HTR-8/SVneo (cell line): ENCODE measurements around the gene DHH.
"Not testable (repeated sequence)": the region's sequence is repeated elsewhere in the genome, so short reads cannot be mapped to it uniquely, and the experiment has no call there.

Source experiments
- DNase-seq: peaks from one replicate; pipeline ENCODE4 v3.0.0; 2011; ENCODE audit warnings: low spot score, mixed read lengths; ENCODE audit not compliant: insufficient read length
- FAIRE-seq: peaks from 2 replicates; lab custom pipeline; 2011; peaks lifted over from hg19 to GRCh38; lab: Jason Lieb, UNC

DHH gene

GRCh38 chr12:49084438-49084837 lies 10.2 kb downstream of the DHH start:
- DNase-seq (no peak), FAIRE-seq (no peak)

DNA sequence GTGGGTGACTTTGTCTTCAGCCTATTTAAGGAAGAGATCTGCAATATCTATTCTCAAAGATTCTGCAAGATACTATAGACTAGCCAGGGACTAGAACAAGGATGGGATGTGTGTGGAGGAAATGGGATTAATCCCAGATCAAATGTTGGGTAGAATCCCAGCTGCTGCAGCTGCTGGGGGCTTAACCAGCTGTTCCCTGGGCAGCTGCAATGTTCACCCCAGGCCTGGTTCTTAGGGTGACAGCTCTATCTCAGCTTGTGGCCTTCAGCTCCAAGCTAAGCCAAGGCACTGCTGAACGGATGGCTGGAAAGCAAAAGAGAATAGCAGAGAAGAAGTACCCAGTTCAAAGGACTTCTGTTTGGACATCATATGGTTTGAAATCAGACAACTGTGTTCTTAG lies 14.8 kb downstream of the DHH start:
- no peak for FAIRE-seq
- DNase-seq = no peak

- no peak for FAIRE-seq
- DNase-seq = no peak
Observed at GRCh38 chr12:49070971-49071370, 23.6 kb downstream of the DHH start.

DNA sequence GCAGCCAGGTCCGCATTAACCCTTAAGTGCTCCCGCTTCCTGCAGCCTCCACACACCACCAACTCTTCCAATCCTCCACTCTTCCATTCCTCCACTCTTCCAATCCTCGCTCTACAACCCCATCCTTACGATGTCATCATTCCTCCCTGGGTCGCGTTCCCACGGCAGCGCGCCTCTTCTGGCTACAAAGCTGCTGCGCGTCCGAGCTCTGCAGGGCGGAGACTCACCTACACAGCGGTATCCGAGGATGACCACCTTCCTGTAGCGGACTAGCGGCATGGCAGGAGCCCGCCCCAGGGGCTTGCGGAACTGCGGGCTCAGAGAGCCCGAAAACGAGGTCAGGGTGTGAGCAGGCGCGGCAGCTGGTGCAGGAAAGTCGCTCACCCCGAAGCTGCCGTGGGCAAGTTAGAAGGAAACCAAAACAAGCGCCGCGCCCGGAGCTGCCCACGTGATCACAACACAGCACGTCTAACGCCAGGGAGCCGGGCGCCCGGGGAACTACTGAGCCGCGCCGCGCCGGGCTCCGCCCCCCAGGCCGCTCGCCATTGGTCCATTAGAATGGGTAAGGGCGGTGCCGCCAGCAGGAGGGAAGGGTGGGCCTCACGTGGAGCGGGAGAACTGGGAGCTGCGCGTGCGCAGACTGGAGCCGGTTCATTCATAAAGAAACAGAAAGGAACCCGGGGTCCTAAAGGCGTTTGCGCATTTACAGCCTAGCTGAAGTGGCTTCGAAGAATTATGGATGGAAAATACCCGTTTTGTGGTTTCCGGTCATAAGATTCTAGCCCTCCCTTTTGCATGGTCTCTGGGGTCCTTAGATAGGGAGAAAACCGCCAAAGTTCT lies 24.9 kb downstream of the DHH start, which contains the start of gene RHEBL1:
TSS of gene RHEBL1 (minus strand) at position 473 of the 840 bp plus-strand sequence. CDS start at position 279, 194 bp downstream.
- FAIRE-seq = peak; percentile 85
- DNase-seq = peak; percentile 96

DNA sequence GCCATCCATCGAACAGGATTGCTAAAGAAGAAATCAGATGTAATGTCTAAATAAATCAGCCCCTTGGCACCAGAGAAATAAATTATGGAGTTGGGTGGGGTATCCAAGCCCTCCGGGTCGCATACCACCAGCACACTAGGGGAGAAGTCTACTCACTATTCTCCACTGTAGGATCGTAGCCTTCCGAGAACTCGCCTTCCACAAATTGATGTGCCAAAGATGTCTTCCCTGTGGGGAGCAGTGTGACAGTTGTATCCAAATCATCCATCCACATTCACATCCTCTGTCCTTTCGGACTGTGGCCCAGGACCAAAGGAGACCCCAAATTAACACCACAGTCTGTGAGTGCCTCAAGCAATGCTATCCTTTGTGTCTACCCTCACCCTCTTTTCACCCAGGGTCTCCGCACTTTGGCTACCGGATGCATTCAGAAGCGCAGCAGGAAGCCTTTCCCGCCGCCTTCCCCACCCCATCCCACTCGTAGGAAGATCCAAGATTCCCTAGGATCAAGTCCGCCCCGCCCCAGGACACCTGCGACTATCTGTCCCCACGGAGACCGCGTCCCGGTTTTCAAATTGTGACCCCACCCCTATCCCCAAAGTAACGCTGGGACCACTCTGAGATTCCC lies 25.6 kb downstream of the DHH start:
- no peak for FAIRE-seq

GRCh38 chr12:49066120-49066519 lies 28.5 kb downstream of the DHH start:
- no peak for FAIRE-seq
- no peak for DNase-seq

More for the DNA sequence above, 25.6 kb downstream of the DHH start:
- DNase-seq = no peak

GRCh38 chr12:49064767-49065152 lies 29.8 kb downstream of the DHH start:
- DNase-seq (no peak), FAIRE-seq (no peak)

DNA sequence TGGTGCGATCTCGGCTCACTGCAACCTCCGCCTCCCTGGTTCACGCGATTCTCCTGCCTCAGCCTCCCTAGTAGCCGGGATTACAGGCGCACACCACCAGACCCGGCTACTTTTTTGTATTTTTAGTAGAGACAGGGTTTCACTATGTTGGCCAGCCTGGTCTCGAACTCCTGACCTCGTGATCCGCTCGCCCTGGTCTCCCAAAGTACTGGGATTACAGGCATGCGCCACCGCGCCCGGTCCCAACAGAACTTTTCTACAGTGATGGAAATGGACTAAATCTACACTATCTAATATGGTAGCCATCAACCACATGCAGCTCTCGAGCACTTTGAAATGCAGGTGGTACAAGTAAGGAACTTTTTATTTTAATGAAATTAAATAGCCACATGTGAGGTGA lies 32.7 kb downstream of the DHH start:
- DNase-seq, FAIRE-seq: not testable (repeated sequence)

DNA sequence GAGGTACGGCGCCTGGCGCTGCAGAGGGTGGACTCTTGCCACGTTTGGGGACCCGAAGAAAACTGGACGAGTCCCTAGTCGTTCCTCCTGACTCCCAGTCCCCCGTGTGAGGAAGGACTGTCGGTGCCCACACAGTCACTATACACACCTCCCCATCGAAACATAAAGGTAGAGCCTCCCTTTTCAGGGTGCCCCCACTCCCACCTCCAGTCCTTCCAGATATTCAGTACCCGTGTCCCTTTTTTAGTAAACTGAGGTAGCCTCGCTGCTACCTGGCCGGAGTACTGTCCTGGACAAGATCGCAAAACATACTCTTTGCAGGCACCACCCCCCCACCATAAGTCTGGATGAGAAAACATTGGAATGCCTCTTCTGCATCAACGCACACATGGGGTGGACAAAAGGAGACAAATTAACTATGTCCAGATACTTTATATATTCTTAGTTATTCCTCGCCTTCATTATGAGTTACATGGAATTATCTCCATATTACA lies 33.4 kb downstream of the DHH start:
- DNase-seq (no peak), FAIRE-seq (no peak)

- DNase-seq = peak; percentile 90
- peak; percentile 9 for FAIRE-seq
Observed at GRCh38 chr12:49060237-49061156, 34.1 kb downstream of the DHH start, which contains the start of gene KMT2D. Gene KMT2D (minus strand): TSS chr12:49060794. CDS start chr12:49055324, 5,470 bp downstream.

GRCh38 chr12:49059299-49060171 lies 35.1 kb downstream of the DHH start:
- no peak for FAIRE-seq
- DNase-seq = no peak

GRCh38 chr12:49059045-49059298 lies 35.6 kb downstream of the DHH start:
- FAIRE-seq (no peak), DNase-seq (no peak)

GRCh38 chr12:49058366-49059044 lies 36.1 kb downstream of the DHH start:
- DNase-seq (no peak), FAIRE-seq (no peak)

DNA sequence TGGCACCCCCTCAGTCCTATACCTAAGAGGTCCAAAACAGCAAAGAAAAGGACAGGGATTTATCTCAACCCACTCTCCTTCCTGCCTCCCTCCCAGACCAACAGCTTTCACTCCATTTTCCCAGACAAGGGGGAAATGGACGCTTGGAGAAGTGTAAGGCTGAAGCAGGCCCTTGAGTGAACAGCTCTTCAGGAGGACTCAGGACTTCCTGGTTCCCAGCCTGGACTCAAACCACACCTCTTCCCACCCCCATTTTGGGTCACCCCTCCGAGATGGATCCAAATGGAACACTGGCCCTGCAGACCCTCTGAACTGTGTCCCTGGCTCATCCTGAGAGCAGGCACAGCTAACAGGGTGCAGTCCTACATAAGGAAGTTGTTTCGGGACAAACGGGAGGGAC lies 36.7 kb downstream of the DHH start:
- DNase-seq (no peak), FAIRE-seq (no peak)

GRCh38 chr12:49055978-49056754 lies 38.4 kb downstream of the DHH start:
- no peak for FAIRE-seq
- peak; percentile 56 for DNase-seq

GRCh38 chr12:49055092-49055491 lies 39.5 kb downstream of the DHH start:
- DNase-seq (no peak), FAIRE-seq (no peak)

- DNase-seq (no peak), FAIRE-seq (no peak)
Observed at GRCh38 chr12:49054524-49054923, 40.1 kb downstream of the DHH start.

DNA sequence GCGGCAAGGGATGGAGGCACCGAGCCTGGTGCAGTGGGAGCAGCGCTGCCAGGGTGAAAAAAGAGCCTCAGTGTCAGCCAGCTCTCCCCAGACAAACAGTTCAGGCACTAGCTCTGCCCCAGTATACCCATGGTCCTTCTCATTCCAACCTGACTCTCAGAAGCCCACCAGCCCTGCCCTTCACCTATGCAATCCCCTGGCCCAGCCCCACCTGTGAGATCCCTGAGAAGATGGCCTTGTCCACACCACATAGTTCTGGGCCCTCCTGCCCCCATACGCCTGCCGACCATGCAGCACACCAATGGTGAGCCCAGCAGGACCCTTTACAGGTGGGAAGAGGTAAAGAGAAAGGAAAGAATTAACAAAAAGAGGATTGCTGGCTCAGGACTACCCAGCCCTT lies 40.5 kb downstream of the DHH start:
- FAIRE-seq (no peak), DNase-seq (no peak)
